ENCODE results near the gene USP10.

The USP10 gene

DNA sequence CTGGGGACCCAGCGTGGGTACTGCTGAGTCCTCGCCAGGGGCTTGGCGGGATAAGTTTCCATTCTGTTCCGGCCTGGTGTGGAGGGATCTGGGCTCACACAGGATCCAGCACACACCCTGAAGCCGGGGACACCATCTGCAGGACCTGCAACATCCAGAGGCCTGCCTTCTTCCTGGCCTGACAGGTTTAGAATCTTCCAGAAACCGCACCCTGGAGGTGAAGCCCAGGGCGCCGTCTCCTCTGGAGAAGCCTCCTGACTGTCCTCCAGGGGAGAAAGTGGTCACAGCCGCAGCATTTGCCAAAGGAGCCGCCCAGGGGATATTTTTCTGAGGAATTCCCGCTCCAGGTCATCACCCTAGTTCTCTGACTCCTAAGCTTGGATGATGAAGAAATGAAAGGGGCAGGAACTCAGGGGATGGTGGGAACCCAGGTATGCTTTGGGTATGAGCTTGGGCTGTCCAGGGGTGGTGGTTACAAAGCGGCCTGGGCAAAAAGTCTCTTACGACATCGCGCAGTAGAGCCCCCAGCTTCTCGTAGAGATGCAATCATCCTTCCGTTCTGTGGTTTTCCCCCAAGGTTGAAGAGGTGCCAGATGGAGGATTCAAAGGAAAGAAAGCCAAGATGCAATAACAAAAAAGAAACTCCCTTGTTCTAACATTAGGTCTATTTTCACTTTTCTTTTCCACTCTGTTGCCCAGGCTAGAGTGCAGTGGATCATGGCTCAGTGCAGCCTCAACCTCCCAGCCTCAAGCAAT is 110.9 kb downstream of the USP10 start:
- DNase-seq: no peak

- DNase-seq: no peak
Measured at GRCh38 chr16:84811529-84811928, 111.7 kb downstream of the USP10 start.

DNA sequence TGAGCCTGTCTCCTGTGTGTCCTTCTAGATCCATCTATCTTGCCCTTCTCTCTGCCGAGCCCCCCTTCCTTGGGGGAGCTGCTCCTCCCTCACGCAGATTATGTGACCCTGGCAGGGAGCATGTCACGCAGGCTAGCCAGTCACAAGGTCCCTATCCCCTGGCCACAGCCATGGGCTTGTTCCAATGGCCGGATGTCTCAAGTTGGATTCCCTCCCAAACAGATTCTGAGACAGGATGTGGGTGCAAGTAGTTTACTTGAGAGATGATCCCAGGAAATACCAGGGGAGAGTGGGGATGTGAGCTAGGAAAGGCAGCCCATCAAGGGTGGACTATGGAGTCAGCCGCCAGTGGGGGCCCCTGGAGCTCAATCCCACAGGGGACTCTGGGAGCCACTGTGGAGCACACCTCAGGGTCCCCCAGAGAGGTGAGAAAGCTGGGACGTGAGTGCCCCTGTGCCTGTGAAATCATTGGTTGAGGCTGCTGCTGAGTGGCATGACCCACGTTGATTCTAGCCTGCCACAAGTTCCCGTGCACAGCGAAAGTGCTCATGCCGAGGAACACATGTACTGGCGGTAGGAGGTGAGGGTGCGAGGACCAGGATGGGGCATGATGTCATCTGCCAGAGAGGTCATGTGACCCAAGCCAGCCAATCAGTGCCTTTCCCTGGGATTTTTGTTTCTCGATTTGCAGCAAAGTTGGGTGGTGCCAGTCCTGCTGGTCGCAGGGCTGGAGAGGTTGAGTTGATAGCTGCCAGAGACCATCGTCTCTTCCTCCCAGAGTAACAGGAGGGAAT is 113.5 kb downstream of the USP10 start:
- DNase-seq: no peak

DNA sequence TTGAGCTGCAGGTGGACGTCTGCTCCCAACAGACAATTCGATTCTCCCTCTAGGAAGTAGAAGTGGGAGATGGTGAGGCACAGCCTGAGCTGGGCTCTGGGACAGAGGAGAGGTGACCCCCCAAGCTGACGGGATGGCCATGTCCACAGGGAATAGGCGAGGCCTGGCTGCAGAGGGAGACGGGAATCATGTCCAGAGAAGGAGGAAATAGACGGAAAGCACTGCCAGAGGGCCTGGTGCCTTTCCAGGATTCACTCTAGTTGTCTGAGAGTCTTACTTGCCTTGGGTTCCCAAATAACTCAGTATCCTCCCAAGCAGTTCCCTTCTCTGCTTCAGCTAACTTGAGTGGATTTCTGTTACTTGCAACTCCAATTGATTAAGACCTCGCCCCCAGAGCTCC is 115.7 kb downstream of the USP10 start:
- DNase-seq: no peak

DNA sequence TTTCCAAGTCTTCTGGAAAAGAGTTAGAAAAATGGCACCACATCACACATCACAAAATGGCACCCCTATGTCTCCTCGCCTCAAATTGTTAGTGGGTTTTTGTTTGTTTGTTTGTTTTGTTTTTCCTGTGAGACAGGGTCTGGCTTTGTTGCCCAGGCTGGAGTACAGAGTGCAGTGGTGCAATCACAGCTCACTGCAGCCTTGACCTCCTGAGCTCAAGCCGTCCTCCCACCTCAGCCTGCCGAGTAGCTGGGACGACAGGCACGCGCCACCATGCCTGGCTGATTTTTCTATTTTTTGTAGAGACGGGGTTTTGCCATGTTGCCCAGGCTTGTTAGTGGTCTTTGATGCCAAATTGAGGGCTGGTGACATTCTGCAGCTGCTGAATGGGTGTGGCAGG is 116.2 kb downstream of the USP10 start:
- DNase-seq: no peak

DNA sequence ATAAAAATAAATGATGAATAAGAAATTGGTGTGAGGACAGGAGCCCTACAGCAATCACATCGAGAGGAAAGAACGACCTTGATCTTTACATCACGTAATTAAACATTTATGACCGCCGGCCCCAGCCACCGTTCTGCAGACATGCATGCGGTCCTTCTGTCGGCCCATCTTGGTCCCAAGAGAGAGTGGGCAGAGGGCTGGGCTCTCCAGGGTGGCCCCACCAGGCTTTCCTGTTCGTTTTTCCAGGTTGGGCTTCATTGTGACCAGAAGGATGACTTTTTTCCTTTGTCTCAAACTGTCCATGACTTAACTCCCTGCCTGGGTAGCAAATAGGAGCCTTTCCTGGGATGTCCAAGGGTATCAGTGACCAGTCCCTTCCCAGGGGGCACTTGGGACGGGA is 116.7 kb downstream of the USP10 start:
- no peak for DNase-seq

DNA sequence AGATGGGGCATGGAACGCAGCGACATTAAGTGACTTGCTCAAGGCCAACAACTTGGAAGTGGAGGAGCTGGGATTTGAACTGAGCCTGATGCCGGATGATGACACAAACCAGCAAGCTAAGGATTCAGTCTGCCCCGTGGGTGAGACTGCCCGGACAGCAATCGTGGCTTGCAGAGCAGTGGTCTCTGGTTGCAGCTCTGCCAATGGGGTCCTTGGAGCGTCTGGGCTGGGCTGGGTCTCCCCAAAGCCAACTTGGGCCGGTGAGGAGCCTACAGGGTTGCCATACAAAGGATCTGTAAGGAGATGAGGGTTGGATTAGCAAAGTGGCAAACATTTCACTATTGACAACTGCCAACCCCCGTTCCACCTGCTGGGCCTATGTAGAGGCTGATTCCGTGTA is 117.4 kb downstream of the USP10 start:
- DNase-seq: no peak

DNA sequence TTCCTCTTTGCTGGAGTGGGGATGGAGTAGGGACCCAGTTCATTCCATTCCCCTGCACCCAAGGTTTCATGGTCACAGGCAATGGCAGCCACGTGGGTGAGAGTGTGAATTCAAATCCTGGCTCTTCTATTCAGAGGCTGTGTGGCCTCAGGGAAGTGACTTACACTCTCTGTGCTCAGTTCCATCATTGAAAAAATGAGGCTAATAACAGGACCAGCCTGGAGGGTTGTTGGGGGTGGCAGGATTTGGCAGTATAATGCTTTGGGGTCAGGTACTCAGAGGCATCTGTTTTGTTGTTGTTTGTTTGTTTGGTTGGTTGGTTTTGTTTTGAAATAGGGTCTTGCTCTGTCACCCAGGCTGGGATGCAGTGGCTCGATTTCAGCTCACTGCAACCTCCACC is 117.8 kb downstream of the USP10 start:
- DNase-seq: no peak

DNA sequence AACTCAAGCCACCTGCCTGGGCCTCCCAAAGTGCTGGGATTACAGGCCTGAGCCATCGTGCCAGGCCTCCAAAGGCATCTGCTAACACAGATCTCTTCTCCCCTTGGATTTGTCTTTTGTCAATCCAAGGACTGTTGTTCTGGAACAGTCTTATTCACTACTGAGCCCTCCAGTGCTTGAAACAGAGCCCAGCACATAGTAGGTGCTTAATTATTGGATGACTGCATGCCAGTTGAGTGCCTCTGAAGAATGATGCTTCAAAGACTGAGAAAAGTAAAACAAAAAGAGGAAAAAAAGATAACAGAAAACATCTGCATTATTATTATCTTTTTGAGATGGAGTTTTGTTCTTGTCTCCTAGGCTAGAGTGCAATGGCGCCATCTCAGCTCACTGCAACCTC is 118.3 kb downstream of the USP10 start:
- no peak for DNase-seq

DNA sequence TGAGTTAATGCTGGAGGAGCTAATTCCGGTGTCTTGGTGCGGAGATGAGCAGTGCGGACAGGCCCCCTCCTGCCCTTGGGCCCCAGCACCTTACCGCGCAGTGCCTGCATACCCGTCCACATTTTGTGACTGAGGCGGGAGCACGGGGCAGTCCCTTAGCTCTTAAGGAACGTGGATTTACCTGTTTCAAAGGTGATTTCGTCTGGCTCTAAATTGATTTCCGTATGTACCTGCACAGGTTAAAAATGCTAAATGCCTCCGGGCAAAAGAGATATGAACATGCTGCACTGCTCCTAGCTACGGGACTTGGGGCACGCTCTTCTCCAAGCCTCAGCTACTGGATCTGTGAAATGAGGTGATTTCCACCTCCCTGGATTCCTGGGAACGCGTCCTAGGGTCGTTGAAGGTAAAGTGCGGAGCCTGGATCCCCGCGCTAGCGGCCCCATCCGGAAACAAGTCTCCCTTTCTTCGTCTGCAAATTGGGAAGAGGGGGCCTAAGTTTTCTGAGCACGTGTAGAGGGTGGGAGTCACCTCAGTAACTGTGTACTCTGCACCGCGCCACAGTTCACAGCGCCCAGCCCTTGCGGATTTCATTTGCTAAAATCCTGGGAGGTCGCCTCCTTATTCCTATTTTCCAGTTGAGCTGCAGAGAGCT is 119.3 kb downstream of the USP10 start:
- DNase-seq: no peak

DNA sequence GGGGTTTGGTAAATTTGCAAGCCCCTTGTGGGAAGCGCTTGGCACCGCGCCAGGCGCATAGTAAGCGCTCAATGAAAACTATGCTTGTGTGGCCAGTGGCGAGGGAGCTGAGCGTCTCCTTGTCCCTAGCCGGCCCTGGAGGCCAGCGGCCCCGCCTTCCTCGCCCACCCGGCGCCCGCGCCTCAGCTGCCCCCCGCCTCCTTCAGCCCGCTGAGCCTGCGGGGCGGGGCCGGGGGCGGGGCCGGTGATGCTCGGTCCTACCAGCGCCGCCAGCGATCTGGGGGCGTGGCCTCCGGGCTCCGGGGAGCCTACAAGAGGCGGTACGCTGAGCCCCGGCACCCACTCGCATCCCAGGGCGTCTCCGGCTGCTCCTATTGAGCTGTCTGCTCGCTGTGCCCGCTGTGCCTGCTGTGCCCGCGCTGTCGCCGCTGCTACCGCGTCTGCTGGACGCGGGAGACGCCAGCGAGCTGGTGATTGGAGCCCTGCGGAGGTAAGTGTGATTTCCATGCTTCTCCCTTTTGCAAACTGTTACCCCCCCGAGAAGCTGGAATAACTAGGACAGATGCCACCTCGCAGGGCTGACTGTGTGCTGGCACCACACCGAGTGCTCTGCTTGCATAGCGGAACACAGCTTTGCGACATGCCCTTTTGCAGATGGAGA is 120.0 kb downstream of the USP10 start, which contains the start of gene CRISPLD2:
Gene CRISPLD2 (plus strand): TSS at position 342 of the 661 bp plus-strand sequence. CDS start 18,511 bp downstream, outside the sequence.
- peak; percentile 72 for DNase-seq

GRCh38 chr16:84820305-84820684 is 120.5 kb downstream of the USP10 start:
- no peak for DNase-seq

- DNase-seq: no peak
Measured at GRCh38 chr16:84820771-84821170, 121.0 kb downstream of the USP10 start.

DNA sequence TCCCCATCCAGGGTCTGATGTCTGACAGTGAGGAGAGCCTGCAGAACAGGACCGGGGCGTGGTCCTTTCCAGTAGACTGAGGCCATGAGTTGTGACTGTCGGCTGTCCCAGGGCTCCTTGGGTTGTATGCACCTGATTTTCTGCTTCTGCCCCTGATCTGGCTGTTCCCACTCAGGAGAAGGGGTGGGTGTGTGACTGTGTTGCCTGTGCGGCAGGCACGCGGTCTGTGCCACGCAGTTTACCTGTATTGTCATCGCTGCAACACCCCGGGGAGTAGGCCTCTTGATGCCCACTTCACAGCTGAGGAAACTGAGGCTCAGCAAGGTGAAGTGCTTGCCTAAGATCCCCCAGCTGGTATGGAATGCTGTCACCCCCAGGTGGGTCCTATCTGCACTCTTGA is 121.4 kb downstream of the USP10 start:
- DNase-seq: no peak

DNA sequence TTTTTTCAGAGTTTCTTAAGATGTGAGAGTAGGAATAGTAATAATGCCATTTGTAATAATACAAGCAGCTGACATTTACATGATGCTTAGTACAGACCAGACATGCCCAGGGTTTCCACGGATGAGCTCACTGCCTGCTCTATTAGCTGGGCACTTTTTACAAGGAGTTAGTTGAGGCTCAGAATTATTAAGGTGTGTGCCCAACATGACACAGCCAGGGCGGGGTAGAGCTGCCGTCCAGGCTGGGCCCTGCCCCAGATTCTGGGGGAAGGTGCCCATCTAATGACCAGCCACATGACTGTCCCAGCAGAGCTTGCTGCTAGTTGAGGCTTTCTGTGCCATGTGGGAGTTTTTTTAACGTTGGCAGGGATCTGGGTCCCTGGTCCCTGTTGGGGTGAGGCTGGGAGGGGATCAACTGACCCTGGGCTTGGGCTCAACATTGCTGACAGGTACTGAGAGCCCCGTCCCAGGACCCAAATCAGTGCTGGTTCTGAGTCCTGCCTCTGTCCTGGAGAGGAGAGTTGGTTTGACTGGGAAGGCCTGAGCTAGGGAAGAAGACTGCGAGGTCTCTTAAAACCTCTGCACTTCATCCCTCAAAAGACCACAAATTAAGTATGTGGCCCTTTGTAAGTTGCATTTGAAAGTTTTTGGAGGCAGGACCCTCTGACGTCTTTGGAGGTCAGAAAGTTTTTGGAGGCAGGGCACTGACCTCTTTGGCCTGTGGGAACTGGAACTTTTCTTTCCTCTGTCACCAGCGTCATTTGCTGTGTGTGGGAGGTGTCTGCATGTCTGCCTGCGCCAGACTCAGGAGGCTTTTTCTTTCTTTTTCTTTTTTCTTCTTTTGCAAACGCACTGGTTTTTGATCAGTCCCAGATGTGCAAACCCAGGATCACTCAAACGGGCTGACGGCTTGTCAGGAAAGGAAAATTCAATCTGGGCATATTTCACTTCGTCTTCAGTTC is 122.2 kb downstream of the USP10 start:
- DNase-seq: no peak

GRCh38 chr16:84822990-84823389 is 123.2 kb downstream of the USP10 start:
- DNase-seq: no peak

- DNase-seq: no peak
Measured at GRCh38 chr16:84823484-84823883, 123.7 kb downstream of the USP10 start.

- DNase-seq: no peak
Measured at GRCh38 chr16:84823926-84824325, 124.1 kb downstream of the USP10 start.

DNA sequence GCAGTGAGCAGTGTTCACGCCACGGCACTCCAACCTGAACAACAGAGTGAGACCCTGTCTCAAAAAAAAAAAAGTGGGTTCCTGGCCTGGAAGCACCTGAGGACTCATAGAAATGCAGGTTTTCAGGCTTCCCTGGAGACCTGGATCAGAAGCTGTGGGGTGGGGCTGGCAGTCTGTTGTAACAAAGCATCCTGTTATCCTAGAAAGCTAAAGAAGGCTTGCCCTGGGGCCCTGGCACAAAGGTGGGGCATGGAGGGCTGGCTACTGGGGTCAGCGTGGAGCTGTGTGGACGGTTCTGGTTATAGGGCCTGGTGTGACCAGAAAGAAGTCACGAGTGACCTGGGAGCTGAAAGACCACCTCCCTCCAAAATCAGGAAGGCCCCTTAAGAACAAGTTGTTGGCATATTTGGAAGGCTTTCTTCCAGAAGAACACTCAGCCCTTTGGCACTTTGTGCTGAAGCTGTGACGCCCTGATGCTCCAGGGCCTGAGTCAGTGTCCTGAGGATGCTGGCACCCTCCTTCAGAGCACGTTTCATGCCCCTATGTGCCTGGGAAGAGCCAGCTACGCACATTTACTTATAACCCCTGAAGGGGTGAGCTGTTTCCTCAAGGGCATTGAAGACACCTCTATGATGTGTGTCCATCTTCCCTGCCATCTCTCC is 126.2 kb downstream of the USP10 start:
- DNase-seq: no peak

GRCh38 chr16:84826558-84826941 is 126.8 kb downstream of the USP10 start:
- DNase-seq: no peak

- DNase-seq: no peak
Measured at GRCh38 chr16:84827131-84827574, 127.4 kb downstream of the USP10 start.

Data from kidney glomerular epithelial cell (primary cell).